ENCODE results near the gene MPPED2.

- no peak for TF ChIP-seq CTCF (IDR thresholded peaks at IDR 0.05)
- TF ChIP-seq POLR2A (IDR thresholded peaks at IDR 0.05) = no peak
- TF ChIP-seq EP300 (IDR thresholded peaks at IDR 0.05) = no peak
- TF ChIP-seq POLR2AphosphoS5 (IDR thresholded peaks at IDR 0.05) = no peak
Measured at GRCh38 chr11:30454111-30454510, 132.0 kb downstream of the MPPED2 start.
